GM23248 (cell line): ENCODE results near the gene HSD11B1L.

Experiments
- EZH2 ChIP-seq: fragments of 200-600 bp; sonication (generic); IDR thresholded peaks from 2 replicates; pipeline ENCODE4 v1.6.1; 2018; ENCODE audit warnings: antibody characterized with exemption, mild to moderate bottlenecking; ENCODE audit not compliant: insufficient read depth, poor library complexity, severe bottlenecking
- EZH2phosphoT487 ChIP-seq: fragments of 200-600 bp; sonication (generic); IDR thresholded peaks from 2 replicates; pipeline ENCODE4 v1.6.1; 2018; ENCODE audit warnings: antibody characterized with exemption, moderate library complexity, mild to moderate bottlenecking, low read depth; ENCODE audit not compliant: insufficient read depth

GRCh38 chr19:5707576-5708575, 27.0 kb downstream of the HSD11B1L start:
- TF ChIP-seq EZH2phosphoT487 (no peak), EZH2 (no peak)
